ENCODE measurements around the gene SPEG.

GRCh38 chr2:219473511-219473910 lies 38.9 kb downstream of the SPEG start:
- TF ChIP-seq POLR2A (IDR thresholded peaks at IDR 0.05; ENCODE audit: low read depth, low read length) (no peak), CTCF (IDR thresholded peaks at IDR 0.05; ENCODE audit: extremely low read depth in 1 of 2, insufficient read depth in 1 of 2, low read depth in 1 of 2, low read length in 2 of 2) (no peak), MAX (IDR thresholded peaks at IDR 0.05; ENCODE audit: insufficient read depth, insufficient read length) (no peak), MYC (IDR thresholded peaks at IDR 0.05; ENCODE audit: low read depth, low read length) (no peak), EZH2 (IDR thresholded peaks at IDR 0.05; ENCODE audit: borderline replicate concordance, low read depth, low read length, severe bottlenecking) (no peak), POLR2AphosphoS5 (IDR thresholded peaks at IDR 0.05; ENCODE audit: insufficient read depth, low read depth, low read length) (no peak), FOS (IDR thresholded peaks at IDR 0.05; ENCODE audit: borderline replicate concordance, insufficient read depth, low read length) (no peak)
